Stimulated activated CD8-positive, alpha-beta memory T cell treated with anti-CD3 and anti-CD28 coated beads, Interleukin-4, amount 100 ng/mL, for 4 hours (primary cell): ENCODE data around the gene STEAP3.

ENCODE experiments used
- DNase-seq, 2 donors: peaks; one replicate each; pipeline ENCODE4 v3.0.0-alpha.2; 2020; ENCODE audit warnings: low read depth in 2 of 2, low spot score in 1 of 2

STEAP3 gene

DNA sequence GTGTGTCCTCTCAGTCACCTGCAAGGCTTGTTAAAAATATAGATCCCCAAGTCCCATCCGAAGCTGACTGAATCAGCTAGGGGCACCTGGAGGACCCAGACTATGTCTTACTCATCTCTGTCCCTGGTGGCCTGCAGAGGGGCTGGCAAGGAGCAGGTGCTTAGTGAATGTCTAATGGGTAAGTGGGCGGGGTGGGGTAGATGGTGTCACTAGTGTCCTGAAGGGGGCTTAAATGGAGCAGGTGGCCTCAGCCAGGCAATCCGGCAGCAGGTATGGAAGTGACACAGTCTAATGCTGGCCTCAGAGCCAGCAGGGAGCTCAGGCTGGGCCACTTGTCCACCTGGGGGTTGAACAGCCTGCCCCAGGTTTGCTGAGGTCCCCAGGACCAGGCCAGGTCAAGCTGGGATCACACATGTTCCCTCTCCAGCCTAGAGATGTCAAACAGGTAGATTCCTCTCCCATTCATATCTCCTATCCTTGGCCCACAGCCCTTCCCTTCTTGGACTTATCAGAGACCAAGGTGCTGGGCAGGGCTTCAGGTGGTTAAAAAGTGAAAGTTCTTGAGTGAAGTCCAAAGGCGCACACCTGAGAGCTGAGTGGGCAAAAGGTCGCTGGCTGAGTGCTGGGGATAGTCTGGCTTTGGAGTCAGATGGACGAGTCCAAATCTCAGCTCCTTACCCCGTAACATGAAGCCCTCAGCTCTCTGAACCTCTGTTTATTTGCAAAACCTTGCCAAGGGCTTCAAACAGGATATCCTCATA, 1.7 kb downstream of the STEAP3 start:
- no peak for DNase-seq

DNA sequence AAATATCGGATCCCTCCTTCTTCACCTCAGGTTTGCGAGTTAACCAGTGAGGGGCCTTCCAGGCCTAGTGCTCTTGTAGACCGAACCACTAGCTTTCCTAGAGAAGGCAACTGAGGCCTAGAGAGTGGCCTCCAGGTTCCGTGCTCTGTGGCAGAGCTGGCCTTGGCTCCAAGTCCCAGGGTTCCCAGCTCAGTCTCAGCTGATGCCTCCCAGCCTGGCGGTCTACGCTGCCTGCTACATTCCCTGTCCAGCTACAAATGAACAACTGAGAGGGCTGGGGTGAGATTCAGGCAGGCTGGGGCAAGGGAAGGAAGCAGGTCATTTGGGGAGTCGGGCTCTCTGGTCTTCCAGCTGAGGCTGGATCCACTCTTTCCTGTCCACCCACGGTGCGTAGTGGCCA, 2.3 kb downstream of the STEAP3 start:
- DNase-seq, result no peak

DNA sequence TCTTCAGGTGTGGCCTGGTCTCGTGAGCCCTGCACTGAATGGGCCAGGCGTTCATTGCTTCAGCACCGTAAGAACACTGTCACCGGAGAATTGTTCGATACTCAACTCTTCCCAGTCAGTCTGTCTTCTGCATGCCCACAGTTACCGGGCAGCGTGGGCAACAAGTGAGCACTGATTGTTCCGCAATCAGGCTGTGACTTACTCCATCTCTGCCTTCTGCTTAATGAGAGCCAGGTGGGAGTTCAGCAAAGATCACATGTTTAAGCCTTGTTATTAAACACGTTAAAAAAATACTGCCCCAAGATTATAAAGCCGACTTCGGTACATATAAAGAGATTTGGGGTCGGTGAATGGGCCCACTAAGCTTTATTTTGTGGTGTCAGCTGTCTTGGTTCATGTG, 3.7 kb downstream of the STEAP3 start:
- DNase-seq, result no peak

DNA sequence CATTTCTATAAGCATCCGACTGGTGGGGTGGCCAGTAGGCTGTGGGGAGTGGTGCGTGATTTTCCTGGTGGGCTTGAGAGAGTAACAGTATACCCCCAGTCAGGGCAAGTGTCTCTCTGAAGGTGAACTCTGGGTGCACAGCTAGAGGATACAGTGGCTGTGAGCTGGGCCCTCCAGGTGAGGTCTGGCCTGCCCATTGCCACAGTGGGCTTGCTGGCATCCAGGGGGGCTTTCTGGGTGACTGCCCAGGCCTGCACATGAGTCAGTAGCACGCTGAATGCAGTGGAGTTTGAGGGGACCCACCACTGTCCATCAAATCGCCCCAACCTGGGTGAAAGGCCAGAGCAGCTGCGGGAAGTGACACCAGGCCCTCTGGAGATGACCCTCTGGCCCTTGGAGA, 4.5 kb downstream of the STEAP3 start:
- DNase-seq, result no peak

DNA sequence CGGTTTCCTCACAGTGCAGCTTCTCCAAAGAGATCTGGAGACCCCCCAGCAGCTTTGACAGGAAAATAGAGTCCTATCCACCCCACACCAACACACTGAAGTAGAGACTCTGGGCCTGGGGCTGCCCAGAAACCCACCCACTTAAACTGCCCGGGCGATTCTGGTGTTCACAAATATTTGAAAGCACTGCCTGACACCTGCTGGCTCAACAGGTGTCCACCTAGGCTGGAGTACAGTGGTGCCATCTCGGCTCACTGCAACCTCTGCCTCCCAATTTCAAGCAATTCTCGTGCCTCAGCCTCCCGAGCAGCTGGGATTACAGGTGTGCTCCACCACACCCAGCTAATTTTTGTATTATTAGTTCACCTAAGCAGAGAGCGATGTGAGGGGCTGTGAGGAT, 5.3 kb downstream of the STEAP3 start:
- no peak for DNase-seq

DNA sequence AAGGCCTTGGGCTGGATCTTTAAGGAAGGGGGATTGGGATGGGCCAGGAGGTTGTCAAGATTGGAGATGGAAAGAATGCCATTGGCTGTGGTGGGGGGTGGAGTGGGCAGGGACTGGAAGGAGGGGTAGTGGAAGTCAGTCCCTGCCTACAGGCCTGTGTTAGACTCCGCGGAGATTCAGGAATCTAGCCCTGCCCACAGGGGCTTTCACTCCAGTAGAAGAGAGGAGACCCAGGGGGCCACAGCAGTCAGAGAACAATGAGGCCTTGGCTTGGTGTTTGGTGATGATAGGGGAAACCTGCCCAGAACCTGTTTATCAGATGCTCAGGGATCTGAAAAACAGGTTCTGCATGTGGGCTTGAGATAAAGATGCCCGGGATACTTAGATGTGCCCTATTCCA, 6.1 kb downstream of the STEAP3 start:
- DNase-seq, result no peak

DNA sequence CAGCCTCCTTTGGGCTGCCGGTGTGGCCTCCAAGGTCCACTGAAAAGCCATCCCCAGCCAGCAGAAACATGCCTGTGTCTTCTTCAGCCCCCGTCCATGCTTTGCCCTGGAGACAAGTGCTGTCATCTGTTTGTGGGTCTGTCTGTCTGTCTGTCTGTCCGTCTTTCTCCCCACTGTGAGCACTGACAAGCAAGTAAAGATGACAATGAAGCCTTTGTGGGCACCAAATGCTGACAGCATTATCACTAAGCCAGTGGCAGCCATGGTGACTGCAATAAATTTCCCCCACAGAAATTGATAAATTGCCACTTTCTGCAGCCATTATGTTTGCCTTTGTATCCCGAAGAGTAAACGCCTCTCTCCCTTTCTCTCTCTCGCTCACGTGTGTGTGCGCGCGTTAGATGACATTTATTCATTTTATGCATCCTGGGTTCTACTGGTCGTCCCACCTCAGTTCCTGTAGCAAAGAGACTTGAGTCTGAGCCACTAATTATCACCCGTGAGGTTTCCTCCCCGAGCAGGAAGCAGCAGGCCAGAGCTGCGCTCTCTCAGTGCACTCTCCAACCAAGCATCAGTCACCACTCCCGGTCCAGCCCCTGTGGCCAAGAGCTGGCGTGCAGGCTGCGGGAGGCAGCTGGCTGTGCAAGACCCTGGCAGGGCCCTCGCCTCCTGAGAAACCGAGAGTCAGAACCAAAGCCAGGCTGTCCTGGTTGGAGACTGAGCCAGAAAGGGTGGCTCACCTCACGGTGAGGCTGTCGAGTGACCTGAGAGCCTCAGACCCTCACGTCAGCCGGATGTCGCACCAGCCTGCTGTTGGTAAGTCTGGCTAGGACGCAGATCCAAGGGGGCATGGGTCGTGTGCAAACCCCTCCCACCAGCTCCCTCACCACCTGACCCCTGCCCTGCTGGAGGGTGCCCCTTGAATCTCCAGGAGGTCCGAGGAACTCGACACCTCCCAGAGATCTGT, 6.9 kb downstream of the STEAP3 start:
- no peak for DNase-seq

DNA sequence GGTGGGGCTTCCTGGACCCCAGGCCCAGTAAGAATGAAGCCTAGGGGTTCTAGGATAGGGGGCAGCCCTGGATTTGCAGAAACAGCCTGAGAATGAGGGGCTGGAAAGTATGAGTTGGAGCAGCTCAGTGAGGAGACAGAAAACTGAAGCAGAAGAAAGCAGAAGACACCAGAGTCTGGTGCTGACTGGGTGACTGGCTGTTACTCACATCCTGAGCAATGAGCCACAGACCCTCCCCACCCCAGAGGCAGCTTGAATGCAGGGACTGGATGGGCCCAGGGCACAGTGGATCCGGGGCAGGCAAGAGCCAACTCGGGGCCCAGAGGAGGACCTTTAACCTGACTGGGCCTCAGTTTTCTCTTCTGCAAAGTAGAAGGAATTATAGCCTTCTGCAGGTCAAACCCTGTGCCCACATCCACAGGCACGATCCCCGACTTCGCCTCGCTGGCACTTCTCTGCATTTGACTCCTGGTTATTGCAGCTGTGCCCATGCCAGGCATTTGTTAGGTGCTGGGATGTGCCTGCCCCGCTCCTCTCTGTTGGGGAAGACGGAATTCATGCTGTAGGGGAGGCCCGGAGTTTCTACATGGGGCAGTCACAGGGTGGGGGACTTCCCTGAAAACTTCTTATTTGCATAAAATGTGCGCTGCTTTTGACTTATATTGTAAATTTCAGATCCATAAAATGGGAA, 8.5 kb downstream of the STEAP3 start:
- DNase-seq, result no peak

DNA sequence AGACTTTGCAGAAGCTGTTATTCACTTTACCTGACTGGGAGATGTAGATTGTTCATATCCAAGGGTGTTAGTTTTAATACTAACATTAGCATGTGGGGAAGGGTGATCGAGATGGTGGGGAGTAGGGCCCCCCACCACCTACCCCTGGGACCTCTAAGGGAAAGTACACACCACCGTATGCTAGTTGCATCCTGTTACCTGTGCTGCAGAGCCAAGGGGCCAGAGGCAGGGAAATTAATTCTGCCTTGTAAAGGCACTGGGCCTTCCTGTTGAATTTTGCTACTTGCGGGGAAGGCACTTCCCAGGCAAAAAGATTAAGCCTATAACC, 9.0 kb downstream of the STEAP3 start:
- DNase-seq, result no peak

DNA sequence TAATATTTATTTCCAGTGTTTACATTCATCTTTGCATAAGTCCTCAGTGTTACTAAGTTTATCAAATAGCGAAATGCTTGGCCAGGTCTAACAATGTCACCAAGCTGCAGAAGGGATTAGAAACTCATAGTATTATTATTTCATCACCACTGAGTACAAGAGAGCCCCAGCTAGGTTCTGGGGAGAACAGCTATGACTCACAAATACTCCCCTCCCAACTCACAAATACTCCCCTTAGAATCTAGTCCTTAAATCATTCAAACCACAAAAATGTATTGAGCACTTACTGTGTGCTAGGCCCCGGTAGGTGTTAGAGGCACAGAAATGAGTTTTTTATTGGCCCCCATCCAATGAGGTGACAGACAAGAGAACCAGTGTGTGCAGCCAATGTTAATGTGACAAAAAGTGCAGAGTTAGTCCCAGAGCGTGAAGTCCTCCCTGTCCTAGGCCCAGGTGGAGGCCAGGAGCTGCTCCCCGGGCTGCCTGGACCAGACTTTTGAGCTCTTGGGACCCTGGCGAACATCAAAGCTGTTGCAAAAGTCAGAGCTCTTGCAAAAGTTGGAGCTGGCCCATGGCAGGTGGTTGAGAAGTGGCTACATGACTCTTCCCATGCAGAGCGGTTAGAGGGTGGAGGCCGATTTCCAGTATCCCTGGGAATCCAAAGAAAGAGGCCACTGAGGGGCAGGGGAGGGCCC, 9.8 kb downstream of the STEAP3 start:
- no peak for DNase-seq

DNA sequence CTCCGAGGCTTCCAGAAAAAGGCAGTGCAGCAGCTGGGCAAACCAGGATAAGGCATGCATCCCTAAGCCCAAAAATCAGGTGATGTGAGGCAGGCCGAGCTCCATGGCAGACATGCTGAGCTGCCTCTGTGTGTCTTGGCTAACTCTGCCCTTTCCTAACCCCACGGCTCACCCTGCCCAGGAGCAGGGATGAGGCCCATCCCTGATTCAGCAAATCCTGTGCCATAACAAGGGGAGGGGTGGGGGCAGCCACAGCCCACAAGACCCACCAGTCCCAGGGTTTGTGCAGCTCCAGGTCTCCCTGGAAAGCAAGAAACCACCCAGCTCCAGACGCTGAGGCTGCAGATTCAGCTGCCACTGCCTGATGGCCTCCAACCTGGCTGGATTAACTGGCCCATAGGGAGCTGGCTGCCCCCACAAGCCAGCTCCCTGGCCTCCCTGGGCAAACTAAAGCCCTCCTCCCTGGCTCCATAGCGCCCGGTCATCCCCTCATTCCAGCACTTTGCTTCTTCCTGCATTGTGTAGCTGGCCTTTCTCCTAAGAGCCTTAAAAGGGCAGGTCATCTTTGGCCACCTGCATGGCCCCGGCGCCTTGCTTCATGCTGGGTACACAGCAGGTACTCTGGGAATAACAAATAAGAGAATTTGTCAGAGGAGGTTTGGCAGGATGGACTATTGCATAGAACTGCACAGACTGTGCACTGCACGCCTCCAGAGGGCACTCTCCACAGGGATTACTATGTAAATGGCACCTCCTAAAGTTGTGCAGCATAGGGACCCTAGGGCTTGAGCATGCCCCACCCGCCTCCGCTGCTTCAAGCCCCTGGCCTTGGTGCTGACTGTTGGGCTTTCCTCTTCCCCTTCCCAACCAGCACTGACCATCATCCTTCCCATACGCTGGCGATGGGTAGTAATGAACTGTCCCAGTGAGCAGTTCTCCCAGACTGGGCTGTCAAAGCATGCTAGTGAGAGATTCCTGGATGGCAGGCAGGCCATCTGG, 10.7 kb downstream of the STEAP3 start:
- no peak for DNase-seq

DNA sequence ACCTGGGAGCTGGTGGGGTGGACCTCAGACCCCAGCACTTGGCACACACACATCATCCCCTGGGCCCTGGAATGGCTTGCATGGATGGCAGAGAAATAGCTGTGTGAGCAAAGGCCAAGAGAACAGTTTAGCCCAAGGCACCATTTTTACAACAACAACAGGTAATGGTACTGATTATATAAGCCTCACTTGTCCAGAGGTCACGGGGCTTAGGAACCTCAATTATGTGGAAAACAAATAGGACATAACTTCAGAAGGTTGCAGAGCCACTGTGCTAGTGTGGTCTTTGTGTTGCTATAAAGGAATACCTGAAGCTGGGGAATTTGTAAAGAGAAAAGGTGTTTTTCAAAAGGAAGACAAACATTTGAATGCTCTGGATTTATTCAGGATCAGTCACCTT, 13.2 kb downstream of the STEAP3 start:
- no peak for DNase-seq

DNA sequence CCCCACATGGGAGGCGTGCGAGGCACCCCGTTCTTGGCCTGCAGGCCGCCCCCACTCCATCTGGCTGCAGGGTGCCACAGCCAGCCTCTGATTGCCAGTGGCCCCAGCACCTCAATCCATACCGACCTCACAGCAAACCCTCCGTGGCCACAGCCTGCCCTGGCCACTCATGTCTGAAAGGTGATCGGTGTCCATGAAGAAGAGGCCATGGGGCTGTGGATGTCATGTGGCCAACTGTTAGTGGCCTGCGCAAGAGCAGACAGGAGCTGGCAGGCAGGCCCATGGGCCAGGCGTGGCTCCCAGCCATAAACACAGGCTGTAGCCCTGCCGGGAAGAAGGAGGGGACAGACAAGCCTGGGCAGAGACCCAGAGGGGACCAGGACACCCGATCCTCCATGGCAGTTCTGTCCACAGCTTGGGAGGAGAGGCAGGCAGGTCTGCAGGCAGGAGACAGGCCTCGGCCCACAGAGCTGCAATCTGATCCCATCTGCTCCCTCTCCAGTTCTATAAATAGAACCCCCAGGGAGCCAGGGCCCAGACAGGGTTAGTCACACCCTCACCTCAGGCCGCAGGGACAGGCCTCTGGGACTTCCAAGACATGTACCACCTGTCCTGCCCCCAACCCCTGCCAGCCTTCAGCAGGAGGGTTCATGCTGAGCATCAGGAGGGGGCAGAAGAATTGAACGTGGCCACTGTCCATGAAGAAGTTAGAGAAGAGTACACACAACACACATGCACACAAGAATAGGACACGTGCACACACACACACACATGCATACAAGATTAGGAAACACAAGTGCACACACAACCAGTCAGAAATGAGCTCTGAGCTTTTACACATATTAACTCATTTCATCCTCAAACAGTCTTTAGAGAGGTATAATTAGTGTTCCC, 16.9 kb downstream of the STEAP3 start:
- DNase-seq, result no peak

DNA sequence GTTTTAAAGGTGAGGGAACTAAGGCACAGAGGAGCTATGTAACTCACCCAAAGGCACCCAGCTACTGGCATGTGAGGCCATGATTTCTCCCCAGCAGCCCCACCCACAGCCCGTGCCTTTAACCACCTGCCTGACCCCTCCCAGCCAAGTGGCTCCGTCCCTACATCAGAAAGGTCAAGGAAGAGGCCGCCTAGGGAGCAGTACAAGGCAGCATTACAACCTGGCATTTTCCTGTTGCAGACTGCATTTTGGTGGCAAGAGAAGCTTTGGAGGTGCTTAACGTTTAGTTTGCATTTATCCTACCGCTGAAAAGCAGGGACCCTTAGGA, 17.5 kb downstream of the STEAP3 start:
- DNase-seq, result no peak

DNA sequence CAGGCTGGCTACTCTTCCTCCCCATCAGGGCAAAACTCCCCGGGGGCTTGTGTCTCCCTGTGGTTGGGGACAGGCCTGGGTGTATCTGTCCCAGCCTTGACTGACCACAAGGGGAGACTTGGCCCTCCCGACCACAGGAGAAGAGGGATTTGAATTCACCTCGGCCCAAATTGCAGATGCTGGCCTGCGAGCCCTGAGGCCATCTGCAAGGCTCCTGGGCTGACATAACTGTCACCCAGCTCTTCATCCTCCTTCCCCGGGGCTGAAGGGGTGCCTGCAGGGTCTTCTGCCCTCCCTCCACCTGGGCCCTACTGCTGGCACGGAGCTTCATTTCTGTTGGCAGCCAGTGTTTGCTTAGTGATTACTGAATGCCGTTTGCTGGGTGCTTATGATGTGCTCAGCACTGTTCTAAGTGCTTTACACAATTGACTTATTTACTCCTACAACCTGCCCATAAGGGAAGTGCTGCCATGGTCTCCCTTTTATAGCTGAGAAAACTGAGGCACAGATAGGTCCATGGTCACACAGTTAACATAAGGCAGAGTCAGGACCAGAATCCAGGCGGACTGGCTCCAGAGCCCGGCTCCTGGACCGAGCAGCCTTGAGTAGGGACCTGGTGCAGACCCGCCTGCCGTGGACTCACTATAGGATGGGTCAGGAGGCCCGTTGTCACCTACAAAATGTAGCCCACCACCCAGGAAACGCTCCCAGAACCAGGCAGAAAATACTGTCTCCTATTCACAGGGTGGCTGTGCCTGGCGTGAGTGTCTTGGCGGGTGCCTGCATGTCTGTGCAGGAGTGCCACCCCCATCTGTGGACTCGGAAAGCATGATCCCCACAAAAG, 18.9 kb downstream of the STEAP3 start:
- DNase-seq, result no peak

DNA sequence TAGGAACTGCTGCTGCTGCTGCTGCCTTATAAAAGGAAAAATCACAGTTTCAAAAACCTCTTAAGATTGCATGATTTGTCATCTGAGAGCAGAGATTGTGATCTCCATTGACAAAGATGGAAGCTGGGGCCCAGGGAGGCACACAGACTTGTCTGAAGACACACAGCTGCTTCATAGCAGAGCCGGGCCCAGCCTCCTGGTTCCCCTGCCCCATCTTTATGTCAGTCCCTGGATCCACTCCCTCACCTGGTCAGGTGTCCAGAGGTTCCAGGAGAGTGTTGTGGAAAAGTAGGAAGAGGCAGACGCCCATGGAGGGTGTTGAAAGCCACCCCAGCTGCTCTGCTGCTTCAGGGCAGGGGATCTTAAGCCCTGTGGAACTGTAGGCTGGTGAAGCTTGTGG, 20.0 kb downstream of the STEAP3 start:
- no peak for DNase-seq

DNA sequence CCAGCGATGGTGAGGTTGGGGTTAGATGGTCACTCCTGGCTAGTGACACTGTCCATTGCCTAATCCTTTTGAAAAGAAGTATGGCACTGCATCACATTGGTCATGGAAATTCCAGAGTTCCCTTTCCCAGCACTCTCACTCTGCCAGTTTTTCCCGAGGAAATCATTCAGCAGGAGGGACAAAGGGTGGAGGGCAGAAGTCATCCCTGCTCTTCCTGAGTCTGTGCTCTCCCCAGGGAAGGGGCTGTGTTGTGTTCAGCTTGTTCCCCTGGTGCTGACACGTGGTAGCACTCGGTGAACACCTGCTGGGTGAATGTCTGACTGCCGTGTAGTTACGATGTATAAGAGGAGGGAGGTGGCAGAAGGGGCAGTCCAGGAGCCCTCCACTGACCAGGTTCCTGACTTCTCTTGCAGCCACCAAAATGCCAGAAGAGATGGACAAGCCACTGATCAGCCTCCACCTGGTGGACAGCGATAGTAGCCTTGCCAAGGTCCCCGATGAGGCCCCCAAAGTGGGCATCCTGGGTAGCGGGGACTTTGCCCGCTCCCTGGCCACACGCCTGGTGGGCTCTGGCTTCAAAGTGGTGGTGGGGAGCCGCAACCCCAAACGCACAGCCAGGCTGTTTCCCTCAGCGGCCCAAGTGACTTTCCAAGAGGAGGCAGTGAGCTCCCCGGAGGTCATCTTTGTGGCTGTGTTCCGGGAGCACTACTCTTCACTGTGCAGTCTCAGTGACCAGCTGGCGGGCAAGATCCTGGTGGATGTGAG, 21.6 kb downstream of the STEAP3 start:
- DNase-seq, result no peak

DNA sequence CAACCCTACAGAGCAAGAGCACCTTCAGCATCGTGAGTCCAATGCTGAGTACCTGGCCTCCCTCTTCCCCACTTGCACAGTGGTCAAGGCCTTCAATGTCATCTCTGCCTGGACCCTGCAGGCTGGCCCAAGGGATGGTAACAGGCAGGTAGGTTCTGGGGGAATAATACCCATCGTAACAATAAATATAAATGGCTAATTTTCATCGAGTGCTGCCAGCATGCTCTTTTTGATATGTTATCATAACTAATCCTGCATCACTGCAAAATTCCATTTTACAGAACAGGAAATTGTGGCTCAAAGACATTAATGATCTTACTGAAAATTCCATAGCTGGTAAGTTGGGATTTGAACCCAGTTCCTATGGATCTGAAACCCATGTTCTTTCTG, 22.2 kb downstream of the STEAP3 start:
- DNase-seq, result no peak
